Hematopoietic multipotent progenitor cell (in vitro differentiated cells): ENCODE data around the gene CLTCL1. TPM values are rescaled to one million over a fixed set of nuclear protein-coding genes. Genes with fewer than 3 reads are reported as not detected.

Experiments
- DNase-seq, 3 donors: peaks; one replicate each; pipeline ENCODE4 v3.0.0-alpha.2; 2011 to 2015; ENCODE audit warnings: low read depth in 2 of 3, low spot score in 2 of 3
- total RNA-seq: library from RNA; depleted of rRNA; stranded (reverse); fragments of >200 nt; gene quantifications from one replicate; pipeline ENCODE4 v1.2.3, GENCODE V29; 2012

The CLTCL1 gene
- total RNA-seq, 1 donor = 1.6 TPM

DNA sequence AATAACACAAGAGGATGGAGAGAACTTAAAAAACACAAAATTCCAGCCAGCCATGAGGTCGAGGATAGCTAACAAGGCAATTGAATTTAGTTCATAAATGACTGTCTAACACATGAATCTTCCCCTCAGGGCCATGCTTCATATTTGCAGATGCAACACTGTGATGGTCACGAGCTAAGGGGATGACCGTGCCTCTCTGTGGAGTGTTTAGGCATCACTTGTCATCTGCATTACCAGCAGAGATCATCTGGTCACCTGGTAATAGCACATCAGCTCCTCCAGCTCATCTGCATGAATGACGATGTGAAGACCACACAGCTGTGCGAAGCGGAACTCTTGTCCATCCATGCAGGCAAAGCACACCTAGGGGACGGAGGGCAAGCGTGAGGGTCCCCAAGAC, 92.0 kb downstream of the CLTCL1 start:
- DNase-seq = no peak

DNA sequence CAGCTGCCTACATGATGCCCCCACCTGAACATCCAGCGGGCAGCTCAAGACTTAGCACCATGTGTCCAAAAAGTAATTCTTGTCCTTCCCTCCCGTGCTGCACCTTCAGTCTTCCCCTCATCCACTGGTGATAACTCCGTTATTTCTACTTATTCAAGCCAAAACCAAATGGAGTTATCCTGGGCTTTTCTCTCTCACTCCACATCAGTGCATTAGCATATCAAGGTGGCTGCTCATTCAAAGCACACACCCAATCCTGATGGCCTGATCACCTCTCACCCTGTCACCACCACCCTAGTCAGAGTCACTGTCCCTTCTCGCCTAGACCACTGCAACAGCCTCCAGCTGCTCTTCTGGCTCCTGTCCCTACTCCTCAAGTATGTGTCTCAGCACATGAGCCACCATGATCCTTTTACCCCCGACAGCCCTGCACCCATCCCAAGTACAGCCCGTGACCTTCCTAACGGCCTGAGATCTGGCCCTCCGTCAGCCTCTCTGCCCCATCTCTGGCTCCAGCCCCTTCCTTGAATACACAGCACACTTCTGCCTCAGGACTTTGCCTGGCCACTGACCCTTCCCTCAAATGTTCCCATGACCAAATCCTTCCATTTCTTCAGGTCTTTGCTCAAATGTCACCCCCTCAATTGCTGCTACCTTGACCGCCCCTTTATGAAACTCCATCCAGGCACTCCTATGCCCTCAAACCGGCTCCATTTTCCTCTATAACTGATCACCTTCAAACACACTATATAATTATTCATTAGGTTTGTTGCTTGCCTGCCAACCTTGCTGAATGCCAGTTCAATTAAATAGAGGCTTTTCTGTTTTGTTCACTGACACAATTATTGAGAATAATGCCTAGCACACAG, 93.3 kb downstream of the CLTCL1 start:
- no peak for DNase-seq

DNA sequence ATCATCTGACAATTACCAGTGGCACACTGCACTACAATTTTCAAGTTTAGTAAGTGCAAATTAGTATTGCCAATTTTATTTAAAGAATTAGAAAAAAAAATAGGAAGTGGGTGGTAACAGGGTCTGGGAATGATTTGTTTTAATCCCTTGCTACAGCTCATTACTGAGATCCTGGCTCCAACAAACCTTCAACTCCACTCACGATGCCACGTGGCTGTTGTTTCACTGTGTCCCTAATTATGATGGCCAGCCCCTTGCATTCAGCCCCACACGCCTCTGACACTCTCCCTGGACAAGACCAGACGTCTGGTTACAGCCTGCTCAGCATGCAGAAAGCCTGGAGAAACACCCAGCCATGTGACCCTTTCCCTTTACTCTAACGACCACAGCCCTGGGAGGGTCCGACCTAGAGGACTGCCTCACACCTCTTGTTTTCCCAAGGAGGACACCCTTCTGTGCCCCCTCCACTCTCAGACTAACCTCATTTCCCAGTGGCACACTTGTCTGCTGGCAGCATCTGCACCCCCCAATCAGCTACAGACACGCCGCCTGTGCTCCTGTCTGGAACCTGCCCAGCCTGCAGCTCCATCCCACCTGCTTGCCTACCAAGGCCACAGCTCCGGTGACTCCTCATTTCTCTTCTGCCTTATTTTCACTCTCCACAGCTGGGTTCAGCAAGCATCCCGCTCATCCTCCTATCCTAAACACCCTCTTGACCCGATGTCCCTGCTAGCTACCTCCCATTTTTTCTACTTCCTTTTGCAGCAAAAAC, 94.5 kb downstream of the CLTCL1 start:
- no peak for DNase-seq

DNA sequence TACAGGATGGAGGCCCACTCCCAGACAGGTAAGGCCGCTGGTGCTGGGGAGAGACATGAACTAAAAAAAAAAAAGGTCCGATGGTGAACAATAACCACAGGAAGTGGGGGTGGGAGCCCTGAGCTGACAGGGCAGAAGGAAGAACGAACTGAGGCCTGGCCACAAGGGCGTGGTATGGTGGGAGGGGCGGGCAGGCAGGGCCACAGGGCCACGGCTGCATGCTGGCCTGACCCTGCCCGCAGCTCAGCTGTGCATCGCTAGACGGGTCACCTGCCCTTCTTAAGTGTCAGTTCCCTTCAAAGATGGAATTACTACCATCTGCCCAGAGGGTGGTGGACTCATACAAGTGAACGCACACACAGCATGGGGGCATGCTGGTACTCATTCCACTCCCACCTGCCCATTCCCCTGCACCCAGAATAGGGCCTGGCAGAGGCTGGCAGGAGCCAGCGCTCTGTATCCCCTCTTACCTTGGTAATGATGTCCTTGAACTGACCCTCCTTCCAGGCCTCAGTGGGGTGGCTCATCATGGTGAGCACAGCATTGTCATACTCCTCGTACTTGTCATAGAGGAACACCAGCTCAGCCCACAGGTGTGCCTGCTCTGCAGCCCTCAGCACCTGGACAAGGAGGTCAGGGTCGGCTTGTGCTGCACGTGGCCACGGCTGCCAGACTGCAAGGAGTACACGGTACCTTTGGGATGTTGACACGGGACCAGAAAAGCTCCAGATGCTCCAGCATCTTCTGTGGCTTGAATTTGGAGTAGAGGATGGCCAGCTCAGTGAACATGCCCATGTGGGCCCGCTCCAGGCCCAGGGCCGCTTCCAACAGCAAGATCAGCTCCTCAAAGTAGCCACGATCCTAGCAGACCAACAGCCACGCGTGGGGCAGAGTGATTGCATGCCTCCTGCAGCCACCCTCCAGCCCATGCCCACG, 95.5 kb downstream of the CLTCL1 start:
- no peak for DNase-seq

DNA sequence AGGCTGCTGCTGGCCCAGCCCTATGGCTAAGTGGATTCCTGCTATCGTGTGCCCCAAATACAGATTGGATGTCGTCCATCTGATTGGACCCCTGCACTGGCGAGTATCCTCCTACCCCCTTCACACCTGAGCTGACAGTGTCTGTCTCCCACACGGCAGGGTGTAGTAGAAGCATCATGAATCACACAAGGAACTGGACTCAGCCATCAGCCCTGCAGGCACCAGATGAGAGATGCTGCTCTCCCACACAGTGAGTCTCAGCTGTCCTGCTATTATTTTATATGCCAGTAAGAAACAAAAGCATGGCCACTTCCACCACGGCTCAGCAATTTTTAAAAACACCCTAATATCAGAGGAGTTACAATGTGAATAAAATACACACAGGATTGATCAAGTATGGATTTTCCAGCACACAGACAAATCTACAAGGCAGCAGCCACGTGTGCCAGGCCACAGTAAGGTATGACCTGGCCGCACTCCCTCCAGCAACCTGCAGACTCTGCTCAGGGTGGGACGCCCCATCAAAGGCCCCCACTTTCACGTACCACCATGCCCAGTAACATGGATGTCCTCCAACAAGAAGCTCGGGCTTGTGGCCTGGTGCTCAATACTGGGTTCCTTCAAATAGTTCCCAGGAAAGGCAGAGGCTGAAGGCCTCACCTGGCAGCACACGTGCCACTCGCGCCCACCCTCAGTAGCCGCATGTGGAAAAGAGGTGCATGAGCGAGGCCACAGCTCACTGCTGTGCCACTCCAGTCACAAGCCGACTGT, 96.6 kb downstream of the CLTCL1 start:
- DNase-seq = no peak

DNA sequence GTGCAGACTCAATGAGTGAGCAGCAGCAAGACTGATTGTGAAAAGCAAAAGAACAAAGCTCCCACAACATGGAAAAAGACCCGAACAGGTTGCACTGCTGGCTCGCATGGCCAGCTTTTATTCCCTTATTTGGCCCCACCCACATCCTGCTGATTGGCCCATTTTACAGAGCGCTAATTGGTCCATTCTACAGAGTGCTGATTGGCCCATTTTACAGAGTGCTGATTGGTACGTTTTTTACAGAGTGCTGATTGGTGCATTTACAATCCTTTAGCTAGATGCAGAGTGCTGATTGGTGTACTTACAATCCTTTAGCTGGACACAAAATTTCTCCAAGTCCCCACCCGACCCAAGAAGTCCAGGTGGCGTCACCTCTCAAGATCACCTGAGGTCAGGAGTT, 97.6 kb downstream of the CLTCL1 start:
- DNase-seq = no peak

DNA sequence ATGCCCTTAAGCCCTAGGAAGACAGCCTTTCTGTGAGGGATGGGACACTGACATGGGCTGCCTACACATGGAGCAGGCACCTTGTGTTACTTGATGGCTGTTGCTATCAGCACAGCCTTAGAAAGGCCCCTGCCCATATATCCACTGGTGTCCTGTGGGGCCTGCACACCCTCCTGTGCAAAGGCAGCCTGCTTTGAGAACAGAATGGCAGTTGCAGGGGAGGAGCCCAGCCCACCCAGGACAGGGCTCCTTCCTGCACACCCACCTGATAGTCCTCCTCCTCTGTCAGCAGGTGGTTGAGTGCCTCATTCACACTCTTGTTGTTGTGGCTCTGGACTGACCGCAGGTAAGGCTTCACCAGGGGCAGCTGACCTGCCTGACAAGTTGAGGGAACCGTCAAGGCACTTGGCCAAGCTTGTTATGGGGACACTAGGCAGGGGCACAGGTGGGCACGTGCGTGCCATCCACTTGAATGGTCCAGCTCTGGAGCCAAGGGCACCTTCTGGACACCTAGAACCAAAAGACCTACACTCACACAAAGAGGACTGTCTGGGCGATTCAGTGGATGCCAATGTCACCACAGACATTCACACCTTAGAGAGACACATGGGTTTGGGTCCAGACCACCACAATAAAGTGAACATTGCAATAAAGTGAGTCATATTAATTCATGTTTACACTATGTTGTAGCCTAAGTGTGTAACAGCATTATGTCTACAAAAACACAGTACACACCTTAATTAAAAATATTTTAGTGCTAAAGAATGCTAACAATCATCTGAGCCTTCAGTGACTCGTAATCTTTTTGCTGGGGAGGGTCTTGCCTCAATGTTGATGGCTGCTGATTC, 103.6 kb downstream of the CLTCL1 start:
- no peak for DNase-seq

DNA sequence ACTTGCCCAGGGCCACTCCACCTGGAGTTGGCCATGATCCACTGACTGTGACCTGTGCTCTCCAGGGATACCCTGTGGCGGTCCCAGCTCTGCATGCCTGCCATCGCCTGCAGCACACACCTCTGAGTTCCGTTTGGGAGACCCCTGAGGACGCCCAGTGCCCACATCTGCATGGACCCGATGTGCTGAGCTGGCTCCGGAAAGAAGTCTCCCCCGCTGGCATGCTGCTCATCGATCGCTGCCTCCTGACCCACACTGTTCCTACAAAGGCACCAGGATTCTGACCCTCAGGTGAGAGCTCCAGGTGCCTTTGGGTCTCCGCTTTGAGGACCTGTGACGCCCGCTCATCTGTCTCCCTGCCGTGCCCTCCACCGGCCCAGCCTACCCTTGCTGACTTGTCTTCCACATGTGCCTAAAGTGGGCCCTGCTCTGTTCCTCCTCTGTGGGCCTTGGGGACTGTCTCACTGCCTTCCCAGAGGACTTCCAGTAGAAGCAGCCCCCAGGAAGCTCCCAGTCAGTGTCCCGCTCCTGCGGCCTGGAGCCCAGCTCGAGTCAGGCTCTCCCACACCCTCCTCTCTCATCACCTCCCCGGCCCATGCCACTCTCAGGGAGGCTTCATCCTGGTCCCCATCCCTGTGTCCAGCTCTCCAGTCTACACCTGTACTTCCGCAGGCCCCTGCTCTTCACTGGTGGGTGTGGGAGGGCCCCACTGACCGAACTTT, 107.1 kb downstream of the CLTCL1 start:
- DNase-seq = no peak

DNA sequence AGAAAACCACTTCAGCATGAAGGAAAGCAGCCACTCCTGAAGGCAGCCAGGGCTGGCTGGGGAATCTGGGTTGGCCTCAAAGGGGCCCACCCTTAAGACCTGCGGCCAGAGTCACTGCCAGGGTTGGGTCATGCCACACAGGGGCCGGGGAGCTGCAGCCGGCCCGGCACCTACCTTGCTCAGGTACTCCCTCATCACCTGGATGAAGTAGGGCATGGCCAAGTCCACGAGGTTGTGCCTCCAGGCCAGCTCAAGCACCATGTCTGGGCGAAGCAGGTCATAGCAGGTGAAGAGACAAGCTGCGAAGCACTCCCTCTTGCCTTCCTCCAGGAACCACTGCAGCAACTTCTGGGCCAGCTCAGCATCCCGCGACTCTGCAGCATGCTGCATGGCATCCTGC, 108.3 kb downstream of the CLTCL1 start:
- DNase-seq = no peak

DNA sequence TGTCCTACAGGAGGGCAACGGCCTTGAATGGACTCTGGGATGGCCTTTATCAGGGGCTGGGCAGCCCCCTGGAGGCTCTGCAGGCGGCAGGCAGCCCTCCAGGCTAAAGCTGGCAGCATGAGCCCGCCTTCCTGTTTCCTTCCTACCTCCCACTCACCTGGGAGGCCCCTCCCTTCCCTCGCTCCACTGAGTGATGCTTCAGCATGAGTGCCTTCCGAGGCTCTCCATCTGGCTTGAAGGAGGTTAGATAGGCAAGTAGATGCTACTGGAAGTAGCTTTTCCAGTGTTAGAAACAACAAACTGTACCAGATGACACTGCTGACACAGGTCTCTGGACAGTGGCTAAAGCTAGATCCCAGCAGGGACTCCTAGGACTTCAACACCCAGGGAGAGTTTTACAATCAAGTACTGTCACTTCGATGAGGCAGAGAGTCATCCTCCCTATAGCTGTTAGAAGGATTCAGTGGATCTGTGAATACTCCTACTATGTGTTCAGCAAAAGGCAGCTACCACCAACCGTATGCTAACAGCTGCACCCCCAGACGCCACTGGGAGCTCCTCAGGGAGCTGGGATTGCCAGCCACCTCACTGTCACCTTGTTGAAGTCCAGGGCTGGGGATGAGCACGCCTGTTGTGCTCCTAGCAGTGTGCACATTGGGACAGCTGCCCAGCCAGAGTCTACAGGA, 108.9 kb downstream of the CLTCL1 start:
- no peak for DNase-seq

DNA sequence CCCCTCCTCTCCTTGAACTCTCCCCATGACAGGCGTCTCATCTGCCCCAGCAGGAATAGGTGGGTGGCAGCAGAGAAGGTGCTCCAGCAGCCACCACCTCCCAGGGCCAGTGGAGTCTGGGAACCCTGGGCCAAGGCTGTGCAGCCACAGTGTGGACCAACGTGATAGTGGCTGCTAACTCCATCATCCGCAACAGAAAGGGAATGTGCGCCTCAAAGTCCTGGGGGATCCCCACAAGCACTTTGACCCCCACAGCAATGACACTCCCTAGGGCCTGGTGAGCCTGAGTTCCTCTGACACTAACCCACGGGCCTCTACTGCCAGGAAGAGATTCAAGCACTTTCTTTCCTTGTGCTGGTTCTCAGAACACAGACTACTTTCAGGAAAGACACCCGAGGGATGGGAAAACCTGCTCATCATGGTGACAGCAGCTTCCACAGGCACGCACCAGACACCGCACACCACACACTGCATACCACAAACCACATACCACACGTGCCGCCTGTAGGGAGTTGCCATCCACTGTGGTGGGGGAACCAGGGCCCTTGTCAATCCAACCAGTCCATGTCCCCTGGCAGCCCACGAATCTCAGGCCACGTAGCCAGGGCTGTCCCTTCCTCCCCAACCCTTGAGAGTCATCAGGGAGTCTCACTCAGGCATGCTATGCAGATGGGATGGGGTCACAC, 109.6 kb downstream of the CLTCL1 start:
- no peak for DNase-seq

DNA sequence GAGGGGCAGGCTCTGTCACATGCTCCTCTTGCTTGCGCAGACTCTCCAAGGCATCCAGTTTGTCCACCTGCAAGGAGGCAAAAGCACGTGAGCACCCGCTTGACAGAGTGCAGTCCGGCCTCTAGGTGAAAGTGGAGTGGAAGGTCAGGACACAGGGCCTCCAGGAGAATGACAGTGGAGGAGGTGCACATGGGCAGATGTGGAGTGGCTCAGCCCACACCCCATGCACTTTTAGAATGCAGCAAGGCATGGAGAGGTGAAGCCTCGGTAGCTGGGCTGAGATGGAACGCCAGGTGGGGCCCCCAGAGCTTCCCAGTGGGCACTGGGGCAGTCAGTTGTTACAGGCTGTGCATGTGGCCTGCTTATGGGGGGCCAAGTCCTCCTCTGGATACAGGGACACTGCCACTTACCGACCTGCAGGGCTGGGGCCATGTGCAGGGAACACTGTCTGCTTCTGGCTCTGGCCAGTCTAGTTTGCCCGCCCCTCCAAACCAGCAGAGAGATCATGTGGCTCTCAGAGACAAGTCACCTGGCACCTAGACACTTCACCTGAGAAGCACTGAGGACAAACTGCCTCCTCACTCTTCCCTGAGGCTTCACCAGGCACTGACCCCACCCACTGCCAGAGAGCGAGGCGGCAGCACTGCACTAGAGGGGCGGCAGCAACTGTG, 110.6 kb downstream of the CLTCL1 start:
- DNase-seq = no peak

DNA sequence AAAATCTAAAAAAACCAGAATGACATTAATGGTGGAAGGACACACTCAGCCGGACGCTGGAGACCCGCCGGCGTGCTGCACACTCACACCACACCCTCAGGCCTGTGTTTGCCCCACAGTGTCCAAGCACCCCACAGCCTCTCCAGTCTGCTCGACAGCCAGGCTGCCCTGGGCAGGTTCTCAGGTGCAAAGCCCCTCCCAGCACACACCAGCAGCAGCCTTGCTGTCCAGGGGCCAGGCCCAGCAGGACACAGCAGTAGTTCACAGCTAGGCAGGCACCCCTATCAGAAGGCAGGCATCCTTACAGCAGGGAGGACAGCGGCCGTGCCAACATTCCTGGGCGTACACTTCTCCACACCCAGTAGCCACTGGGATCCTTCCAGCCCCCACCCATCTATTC, 111.3 kb downstream of the CLTCL1 start:
- DNase-seq = no peak

DNA sequence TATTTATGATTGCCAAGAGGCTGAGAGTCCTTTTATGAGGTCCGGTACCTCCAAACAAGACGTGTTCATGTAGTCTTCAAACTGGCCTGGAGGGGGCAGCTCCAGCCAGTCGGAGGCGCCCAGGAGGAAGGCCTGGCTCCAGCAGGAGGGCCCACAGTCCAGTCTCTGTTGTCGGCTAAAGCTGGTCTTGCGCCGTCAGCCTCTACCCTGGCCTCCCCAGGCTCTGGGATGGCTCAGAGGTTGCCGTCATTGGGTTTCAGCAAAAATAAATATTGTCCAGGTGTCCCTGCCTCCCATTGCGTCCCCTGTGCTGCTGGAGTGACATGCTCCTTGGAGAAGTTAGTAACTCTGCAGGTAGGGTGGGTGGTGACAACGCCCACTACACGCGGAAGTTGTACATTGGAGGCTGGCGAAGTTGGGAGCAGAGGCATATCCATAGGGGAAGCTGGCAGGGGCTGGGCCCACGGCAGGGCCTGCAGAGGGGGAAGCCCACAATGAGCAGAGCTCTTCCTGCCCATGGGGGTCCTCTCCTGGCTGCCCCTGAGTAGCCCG, 111.9 kb downstream of the CLTCL1 start:
- peak in 2 of 3 donors; percentile 59 to 73 for DNase-seq

DNA sequence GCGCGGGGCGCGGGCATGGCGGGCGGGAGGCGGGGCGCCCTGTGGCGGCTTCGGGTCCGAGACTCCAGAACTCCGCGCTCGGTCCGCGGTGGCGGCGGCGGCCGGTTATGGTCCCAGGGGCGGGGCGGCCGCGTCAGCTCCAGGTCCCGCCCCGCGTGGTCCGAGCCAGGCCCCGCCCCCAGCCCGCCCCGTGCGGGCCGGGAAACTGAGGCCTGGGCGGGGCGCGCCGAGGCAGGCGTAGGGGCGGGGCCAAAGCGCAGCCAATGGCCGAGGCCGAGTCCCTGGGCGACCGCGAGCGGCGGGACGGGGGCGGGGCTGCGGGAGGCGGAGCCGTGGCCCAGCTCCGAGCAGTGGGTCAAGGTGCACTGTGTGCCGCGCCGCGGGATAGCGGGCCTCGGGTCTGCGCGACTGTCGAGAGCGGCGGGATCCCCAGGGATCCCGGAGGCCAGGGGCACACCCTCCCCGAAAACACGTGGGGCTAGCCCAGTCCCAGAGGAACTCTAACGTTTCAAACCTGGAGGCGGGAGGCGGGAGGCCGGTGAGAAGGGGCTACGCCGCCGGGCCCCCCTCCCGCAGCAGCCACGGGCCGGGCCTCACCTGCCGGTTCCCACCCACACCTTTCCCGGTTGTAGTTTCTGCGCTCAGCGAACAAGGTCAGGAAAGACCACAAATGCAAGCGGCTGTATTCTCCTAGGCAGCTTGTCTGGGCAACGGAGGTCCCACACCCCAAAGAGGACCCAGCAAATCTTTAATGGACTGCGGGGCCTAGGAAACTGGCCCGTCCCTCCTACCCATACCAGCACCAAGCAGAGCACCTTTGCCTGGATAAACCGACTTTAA, 112.6 kb downstream of the CLTCL1 start, which contains the start of gene SLC25A1:
Gene SLC25A1, minus strand, starts transcription at position 80 of the 840 bp plus-strand sequence. Its CDS starts 63 bp downstream, at position 17.
- DNase-seq = peak; percentile 44 to 54 (median 46)
